MM.1S (cell line): ENCODE measurements around the gene SLC38A1.

Experiments
- DNase-seq: peaks from one replicate; pipeline ENCODE4 v3.0.0-alpha.2; 2015
- H2AFZ ChIP-seq: fragments of 300-600 bp; sonication (generic); 2 replicates; pipeline ENCODE4 v1.6.0; 2016; ENCODE audit warnings: antibody characterized with exemption, low read length
- H3F3A ChIP-seq: fragments of 300-600 bp; sonication (generic); 2 replicates; pipeline ENCODE4 v1.6.1; 2016; ENCODE audit warnings: mild to moderate bottlenecking, antibody characterized with exemption, low read length, moderate library complexity, mixed read lengths; ENCODE audit not compliant: insufficient read depth
- H3K27ac ChIP-seq: fragments of 300-600 bp; sonication (generic); 2 replicates; pipeline ENCODE4 v1.5.1; 2016; ENCODE audit warnings: mild to moderate bottlenecking, low read length
- H3K27me3 ChIP-seq: fragments of 300-600 bp; sonication (generic); replicated peaks from 2 replicates; pipeline ENCODE4 v1.6.0; 2016; ENCODE audit warnings: low read length; ENCODE audit not compliant: insufficient read depth
- H3K36me3 ChIP-seq: fragments of 300-600 bp; sonication (generic); replicated peaks from 2 replicates; pipeline ENCODE4 v1.6.1; 2016; ENCODE audit warnings: mild to moderate bottlenecking, low read length, mixed read lengths; ENCODE audit not compliant: insufficient read depth
- H3K4me1 ChIP-seq: fragments of 300-600 bp; sonication (generic); 2 replicates; pipeline ENCODE4 v1.6.1; 2016; ENCODE audit warnings: low read length, mixed read lengths
- H3K4me2 ChIP-seq: fragments of 300-600 bp; sonication (generic); 2 replicates; pipeline ENCODE4 v1.6.0; 2016; ENCODE audit warnings: low read depth, low read length
- H3K4me3 ChIP-seq: fragments of 300-600 bp; sonication (generic); 2 replicates; pipeline ENCODE4 v1.5.1; 2016; ENCODE audit warnings: low read length, mixed read lengths
- H3K79me2 ChIP-seq: fragments of 300-600 bp; sonication (generic); 2 replicates; pipeline ENCODE4 v1.6.1; 2016; ENCODE audit warnings: mixed run types, low read length, mixed read lengths
- H3K9ac ChIP-seq: fragments of 300-600 bp; sonication (generic); 2 replicates; pipeline ENCODE4 v1.6.1; 2016; ENCODE audit warnings: low read length, mixed read lengths
- H3K9me2 ChIP-seq: fragments of 300-600 bp; sonication (generic); replicated peaks from 2 replicates; pipeline ENCODE4 v1.6.1; 2016; ENCODE audit warnings: mild to moderate bottlenecking, low read length, mixed read lengths; ENCODE audit not compliant: insufficient read depth
- H3K9me3 ChIP-seq: fragments of 300-600 bp; sonication (generic); replicated peaks from 2 replicates; pipeline ENCODE4 v1.6.1; 2016; ENCODE audit warnings: mild to moderate bottlenecking, low read length, mixed read lengths; ENCODE audit not compliant: insufficient read depth
- H4K20me1 ChIP-seq: fragments of 300-600 bp; sonication (generic); 2 replicates; pipeline ENCODE4 v1.6.1; 2016; ENCODE audit warnings: mild to moderate bottlenecking, low read length, moderate library complexity, mixed read lengths; ENCODE audit not compliant: insufficient read depth
- EZH2 ChIP-seq: fragments of 300-600 bp; sonication (generic); optimal IDR thresholded peaks from 2 replicates; pipeline ENCODE3; 2017; ENCODE audit warnings: low read depth, mild to moderate bottlenecking, antibody characterized with exemption, low read length, mixed read lengths
- EZH2phosphoT487 ChIP-seq: fragments of 300-600 bp; sonication (generic); IDR thresholded peaks from 2 replicates; pipeline ENCODE4 v1.6.1; 2018; ENCODE audit warnings: antibody characterized with exemption, low read length
- TF ChIP-seq, protein P1 (sequence below): fragments of 300-600 bp; sonication (generic); IDR thresholded peaks from 2 replicates; pipeline ENCODE4 v1.5.1; 2016; ENCODE audit warnings: antibody characterized with exemption, low read length, mixed read lengths

The SLC38A1 gene

DNA sequence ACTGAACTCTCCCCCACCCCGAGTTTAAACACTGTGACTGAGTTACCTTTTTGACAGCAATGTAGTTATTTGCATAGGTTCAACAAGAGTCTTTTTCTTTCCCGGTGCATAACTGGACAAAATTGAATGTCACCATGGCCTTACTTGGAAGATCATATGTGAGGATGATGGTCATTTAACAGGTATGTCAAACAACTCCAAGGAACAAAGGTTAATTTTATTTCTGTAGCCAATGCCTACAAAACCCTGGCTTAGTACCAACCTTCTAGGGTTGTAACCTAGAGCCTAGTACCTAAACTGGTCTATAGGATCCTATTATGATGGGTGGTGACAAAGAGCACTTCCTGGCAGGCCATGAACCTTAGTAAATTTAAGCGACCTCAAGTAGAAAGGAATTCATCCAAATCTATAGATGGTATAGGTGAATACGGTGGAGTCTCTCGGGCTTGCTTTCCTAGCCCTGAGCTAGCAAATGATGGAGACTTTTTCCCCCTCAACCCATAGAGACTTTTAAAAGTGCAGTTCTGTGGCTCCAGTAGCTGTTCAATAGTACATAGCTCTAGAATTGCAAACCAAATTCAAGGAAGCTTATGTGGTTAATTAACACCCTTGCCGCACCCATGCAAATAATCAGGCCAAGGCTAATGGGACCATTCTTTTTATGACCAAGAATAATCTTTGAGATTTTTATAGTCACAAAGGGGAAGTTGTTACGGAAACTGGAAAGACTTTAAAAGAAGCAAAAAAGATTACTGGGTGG is 89.0 kb downstream of the SLC38A1 start:
- no peaks in the 10 kb centered on the region for H3K79me2 ChIP-seq
- no peaks in the 10 kb centered on the region for H3K9me3 ChIP-seq
- TF ChIP-seq EZH2: no peak
- TF ChIP-seq EZH2phosphoT487: no peak
- TF ChIP-seq, protein P1, sequence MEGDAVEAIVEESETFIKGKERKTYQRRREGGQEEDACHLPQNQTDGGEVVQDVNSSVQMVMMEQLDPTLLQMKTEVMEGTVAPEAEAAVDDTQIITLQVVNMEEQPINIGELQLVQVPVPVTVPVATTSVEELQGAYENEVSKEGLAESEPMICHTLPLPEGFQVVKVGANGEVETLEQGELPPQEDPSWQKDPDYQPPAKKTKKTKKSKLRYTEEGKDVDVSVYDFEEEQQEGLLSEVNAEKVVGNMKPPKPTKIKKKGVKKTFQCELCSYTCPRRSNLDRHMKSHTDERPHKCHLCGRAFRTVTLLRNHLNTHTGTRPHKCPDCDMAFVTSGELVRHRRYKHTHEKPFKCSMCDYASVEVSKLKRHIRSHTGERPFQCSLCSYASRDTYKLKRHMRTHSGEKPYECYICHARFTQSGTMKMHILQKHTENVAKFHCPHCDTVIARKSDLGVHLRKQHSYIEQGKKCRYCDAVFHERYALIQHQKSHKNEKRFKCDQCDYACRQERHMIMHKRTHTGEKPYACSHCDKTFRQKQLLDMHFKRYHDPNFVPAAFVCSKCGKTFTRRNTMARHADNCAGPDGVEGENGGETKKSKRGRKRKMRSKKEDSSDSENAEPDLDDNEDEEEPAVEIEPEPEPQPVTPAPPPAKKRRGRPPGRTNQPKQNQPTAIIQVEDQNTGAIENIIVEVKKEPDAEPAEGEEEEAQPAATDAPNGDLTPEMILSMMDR: no peak
- no peak overlapping the region for H2AFZ ChIP-seq
- H4K20me1 ChIP-seq: no peaks in the 10 kb centered on the region
- H3K4me2 ChIP-seq: no peak overlapping the region
- H3K27ac ChIP-seq: no peak overlapping the region
- no peaks in the 10 kb centered on the region for H3K27me3 ChIP-seq
- peaks cover 7% of the 10 kb centered on the region; the same call in 1 of the 2 replicates for H3K4me1 ChIP-seq
- H3K9ac ChIP-seq: no peak overlapping the region
- no peaks in the 10 kb centered on the region for H3K36me3 ChIP-seq
- DNase-seq: no peak
- no peak overlapping the region for H3K4me3 ChIP-seq
- no peaks in the 10 kb centered on the region for H3K9me2 ChIP-seq
- no peaks in the 10 kb centered on the region for H3F3A ChIP-seq

DNA sequence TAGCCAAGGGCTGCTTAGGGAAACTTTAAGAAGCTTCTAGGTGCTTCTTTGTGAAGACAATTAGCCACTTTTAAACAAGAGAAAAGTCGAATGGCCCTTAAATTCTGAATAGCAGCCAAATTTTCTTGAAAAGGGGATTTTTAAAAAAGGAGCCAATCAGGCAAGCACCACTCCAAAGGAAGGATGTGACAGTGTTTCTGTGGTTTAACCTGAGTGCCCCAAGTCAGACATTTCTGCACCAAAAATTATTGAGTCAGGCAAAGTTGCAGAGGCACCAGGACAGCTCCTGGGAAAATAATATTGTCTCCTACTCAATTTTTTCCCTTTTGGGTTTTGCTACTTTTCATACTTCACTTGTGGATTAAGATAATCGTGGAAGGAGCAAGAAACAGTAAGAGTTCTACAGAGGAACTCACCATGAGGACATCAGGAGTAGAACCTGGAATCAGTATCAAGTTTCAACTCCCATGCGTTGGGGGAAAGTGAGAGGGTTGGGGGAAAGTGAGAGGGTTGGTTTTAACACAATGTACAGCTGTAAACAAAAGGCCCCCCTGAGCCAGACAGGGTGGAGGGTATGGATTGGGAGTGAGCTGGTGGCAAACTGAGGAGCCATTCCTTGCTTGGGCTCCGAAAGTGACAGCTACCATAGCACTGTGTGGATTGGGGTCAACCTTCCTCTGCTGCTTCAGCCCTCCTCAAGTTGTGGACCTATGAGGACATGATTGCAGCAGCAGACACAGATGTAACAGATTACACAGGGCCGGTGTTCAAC is 90.8 kb downstream of the SLC38A1 start:
- H3K36me3 ChIP-seq: no peaks in the 10 kb centered on the region
- H3F3A ChIP-seq: no peaks in the 10 kb centered on the region
- no peak overlapping the region for H3K4me2 ChIP-seq
- peaks cover 7% of the 10 kb centered on the region; the same call in 1 of the 2 replicates for H3K4me1 ChIP-seq
- no peaks in the 10 kb centered on the region for H4K20me1 ChIP-seq
- no peaks in the 10 kb centered on the region for H3K9me3 ChIP-seq
- no peak overlapping the region for H2AFZ ChIP-seq
- peak; percentile 32 for DNase-seq
- no peaks in the 10 kb centered on the region for H3K9me2 ChIP-seq
- no peak overlapping the region for H3K9ac ChIP-seq
- no peaks in the 10 kb centered on the region for H3K27me3 ChIP-seq
- H3K27ac ChIP-seq: no peak overlapping the region
- H3K79me2 ChIP-seq: no peaks in the 10 kb centered on the region
- no peak for TF ChIP-seq EZH2phosphoT487
- no peak overlapping the region for H3K4me3 ChIP-seq

DNA sequence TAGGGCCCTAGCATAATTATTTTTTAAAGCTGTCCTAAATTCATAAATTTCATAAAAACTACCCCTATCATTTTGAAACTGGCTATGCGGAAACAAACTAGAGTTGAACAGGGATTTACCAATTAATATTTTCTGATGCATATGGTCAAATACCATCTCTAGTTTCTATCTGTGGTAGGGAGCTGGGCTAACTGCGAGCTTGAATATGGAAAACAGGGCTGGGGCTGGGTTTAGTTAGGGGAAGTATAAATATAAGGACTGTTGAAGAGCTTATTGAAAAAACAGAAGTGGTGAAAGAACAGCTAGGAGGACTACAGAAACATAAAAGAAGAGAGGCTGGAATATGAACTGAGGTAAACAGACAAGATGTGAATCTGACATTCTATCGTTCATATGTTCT is 91.8 kb downstream of the SLC38A1 start:
- H3K79me2 ChIP-seq: no peaks in the 10 kb centered on the region
- no peak overlapping the region for H3K27ac ChIP-seq
- TF ChIP-seq, protein P1: no peak
- TF ChIP-seq EZH2phosphoT487: no peak
- TF ChIP-seq EZH2: no peak
- H3F3A ChIP-seq: no peaks in the 10 kb centered on the region
- peaks cover 7% of the 10 kb centered on the region; the same call in 1 of the 2 replicates for H3K4me1 ChIP-seq
- H3K4me3 ChIP-seq: no peak overlapping the region
- no peaks in the 10 kb centered on the region for H3K36me3 ChIP-seq
- no peak overlapping the region for H3K4me2 ChIP-seq
- H3K9me3 ChIP-seq: no peaks in the 10 kb centered on the region
- H3K9ac ChIP-seq: no peak overlapping the region
- no peaks in the 10 kb centered on the region for H3K27me3 ChIP-seq
- H3K9me2 ChIP-seq: no peaks in the 10 kb centered on the region
- H2AFZ ChIP-seq: no peak overlapping the region
- no peaks in the 10 kb centered on the region for H4K20me1 ChIP-seq
- no peak for DNase-seq
